ENCODE data around the gene RFTN2.
"Not testable (repeated sequence)": the region's sequence is repeated elsewhere in the genome, so short reads cannot be mapped to it uniquely, and the experiment has no call there.

The RFTN2 gene

DNA sequence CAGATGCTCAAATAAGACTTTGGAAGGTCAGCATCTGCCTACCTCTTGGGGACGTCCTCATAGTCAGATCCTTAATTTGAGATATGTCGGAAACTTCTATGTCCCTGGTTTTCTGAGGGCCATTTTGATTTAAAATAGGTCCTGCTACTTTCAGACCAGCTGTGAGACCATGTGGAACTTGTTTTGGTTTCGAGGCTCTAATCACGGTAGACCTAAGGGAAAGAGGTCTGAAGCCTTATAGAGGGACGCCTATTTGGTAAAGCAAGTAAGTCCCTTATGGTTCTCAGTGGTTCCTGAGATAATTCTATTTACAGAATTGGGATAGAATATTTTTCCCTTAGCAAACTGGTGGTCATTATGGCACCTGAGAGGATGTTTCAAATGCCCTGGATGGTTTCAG, 75.1 kb downstream of the RFTN2 start:
- no peak for DNase-seq (ENCODE audit: low read depth)

- DNase-seq (ENCODE audit: low read depth) = no peak
These were observed 76.0 kb downstream of the RFTN2 start for GRCh38 chr2:197599285-197599965.

- DNase-seq (ENCODE audit: low read depth) = no peak
These were observed 76.9 kb downstream of the RFTN2 start for GRCh38 chr2:197598450-197598849.

GRCh38 chr2:197597166-197597565, 78.2 kb downstream of the RFTN2 start:
- no peak for DNase-seq (ENCODE audit: low read depth)

DNA sequence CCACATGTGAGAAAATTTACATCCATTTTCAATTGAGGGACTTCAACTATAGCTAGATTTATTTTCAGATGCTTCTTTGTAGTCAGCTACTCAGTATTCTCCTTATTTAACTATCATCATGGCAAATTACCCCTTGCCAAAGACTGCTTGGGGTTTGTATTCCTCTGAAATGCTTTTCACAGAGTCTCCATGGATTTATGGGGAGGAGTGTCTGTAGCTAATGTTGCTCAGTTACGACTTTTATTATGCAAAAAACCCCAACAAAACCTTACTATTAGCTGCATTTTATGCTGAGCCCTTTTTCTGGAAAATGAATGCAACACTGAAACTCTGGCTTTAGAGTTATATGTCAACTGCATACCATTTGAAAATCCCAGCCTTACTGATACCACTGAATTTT, 78.6 kb downstream of the RFTN2 start:
- no peak for DNase-seq (ENCODE audit: low read depth)

GRCh38 chr2:197591339-197592072, 83.9 kb downstream of the RFTN2 start:
- no peak for DNase-seq (ENCODE audit: low read depth)

- DNase-seq (ENCODE audit: low read depth) = not testable (repeated sequence)
These were observed 88.1 kb downstream of the RFTN2 start for GRCh38 chr2:197587255-197587654.

DNA sequence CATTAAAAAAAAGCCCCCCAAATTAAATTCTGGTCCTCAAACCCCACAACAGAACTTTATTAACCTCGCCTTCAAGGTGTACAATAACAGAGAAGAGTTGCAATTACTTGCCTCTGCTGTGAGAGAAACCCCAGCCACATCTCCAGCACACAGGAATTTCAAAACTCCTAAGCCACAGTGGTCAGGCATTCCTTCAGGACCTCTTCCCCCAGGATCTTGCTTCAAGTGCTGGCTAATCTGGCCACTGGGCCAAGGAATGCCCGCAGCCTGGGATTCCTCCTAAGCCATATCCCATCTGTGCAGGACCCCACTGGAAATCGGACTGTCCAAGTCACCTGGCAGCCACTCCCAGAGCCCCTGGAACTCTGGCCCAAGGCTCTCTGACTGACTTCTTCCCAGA, 95.2 kb downstream of the RFTN2 start:
- DNase-seq (ENCODE audit: low read depth) = not testable (repeated sequence)

GRCh38 chr2:197578294-197578693, 97.1 kb downstream of the RFTN2 start:
- not testable (repeated sequence) for DNase-seq (ENCODE audit: low read depth)

DNA sequence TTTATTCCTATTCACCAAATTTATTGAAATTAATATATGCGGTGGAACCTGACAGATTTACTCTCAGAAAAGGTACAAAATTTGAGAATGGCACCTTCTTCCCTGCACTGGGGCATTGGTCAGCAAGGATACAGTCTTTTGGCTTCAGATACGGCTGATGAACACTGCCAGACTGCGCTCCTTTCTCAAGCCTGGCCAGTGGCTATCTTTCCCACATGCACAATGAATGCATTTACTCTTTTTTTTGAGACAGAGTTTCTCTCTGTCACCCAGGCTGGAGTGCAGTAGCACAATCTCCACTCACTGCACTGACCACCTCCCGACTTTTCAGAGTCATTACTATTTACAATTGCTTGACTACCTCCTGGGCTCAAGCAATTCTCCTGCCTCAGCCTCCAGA, 97.9 kb downstream of the RFTN2 start:
- DNase-seq (ENCODE audit: low read depth) = no peak

DNA sequence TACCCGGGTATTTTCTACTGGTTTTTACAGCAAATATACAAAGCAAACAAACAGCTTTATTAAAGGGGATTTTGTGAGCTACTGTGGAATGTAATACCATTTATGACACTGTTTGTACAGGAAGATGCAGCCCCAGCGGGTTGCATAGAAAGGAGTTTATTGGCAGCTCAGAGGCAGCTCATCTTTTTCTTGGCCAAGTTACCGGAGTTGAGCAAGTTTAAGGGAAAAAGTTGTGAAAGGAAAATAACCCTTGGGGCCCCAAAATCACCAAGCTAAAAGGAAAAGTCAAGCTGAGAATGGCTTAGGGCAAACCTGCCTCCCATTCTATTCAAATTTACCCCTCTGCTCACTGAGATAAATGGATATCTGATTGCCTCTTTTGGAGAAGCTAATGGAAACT, 98.8 kb downstream of the RFTN2 start:
- no peak for DNase-seq (ENCODE audit: low read depth)

GRCh38 chr2:197575987-197576386, 99.4 kb downstream of the RFTN2 start:
- no peak for DNase-seq (ENCODE audit: low read depth)

GRCh38 chr2:197573608-197574007, 101.8 kb downstream of the RFTN2 start:
- DNase-seq (ENCODE audit: low read depth) = no peak

- no peak for DNase-seq (ENCODE audit: low read depth)
These were observed 103.6 kb downstream of the RFTN2 start for GRCh38 chr2:197571627-197572271.

- no peak for DNase-seq (ENCODE audit: low read depth)
These were observed 115.2 kb downstream of the RFTN2 start for GRCh38 chr2:197560146-197560665.

GRCh38 chr2:197559681-197560080, 115.7 kb downstream of the RFTN2 start:
- DNase-seq (ENCODE audit: low read depth) = no peak

DNA sequence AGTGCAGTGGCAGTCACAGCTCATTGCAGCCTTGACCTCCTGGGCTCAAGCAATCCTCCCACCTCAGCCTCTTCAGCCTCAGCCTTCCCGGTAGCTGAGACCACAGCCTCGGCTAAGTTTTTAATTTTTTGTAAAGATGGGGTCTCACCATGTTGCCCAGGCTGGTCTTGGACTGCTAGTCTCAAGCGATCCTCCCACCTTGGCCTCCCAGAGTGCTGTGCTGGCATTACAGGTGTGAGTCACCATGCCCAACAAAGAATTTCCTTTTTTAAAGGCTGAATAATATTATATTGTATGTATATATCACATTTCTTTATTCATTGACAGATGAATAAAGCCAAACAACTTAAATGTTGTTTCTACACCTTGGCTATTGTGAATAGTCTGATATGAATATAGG, 117.0 kb downstream of the RFTN2 start:
- no peak for DNase-seq (ENCODE audit: low read depth)

GRCh38 chr2:197556456-197556855, 118.9 kb downstream of the RFTN2 start:
- DNase-seq (ENCODE audit: low read depth) = no peak

GRCh38 chr2:197555467-197555866, 119.9 kb downstream of the RFTN2 start:
- DNase-seq (ENCODE audit: low read depth) = no peak

- DNase-seq (ENCODE audit: low read depth) = not testable (repeated sequence)
These were observed 124.1 kb downstream of the RFTN2 start for GRCh38 chr2:197551260-197551659.

- no peak for DNase-seq (ENCODE audit: low read depth)
These were observed 126.8 kb downstream of the RFTN2 start for GRCh38 chr2:197548582-197548981.

GRCh38 chr2:197547163-197547900, 128.1 kb downstream of the RFTN2 start:
- DNase-seq (ENCODE audit: low read depth) = no peak

Data from activated gamma-delta T cell treated with anti-CD3 and anti-CD28 coated beads, Interleukin-2, amount 50 U/mL, for 16 hours (primary cell).